Fibroblast of the aortic adventitia (primary cell): ENCODE measurements around the gene ZNF189. TPM values are rescaled to one million over a fixed set of nuclear protein-coding genes. Genes with fewer than 3 reads are reported as not detected.
A peak's percentile ranks its signal among the peaks of the same experiment; 100 is the strongest.

Source experiments
- DNase-seq: peaks from one replicate; pipeline ENCODE4 v3.0.0-alpha.2; 2010; ENCODE audit warnings: low read depth
- H3K4me3 ChIP-seq: 2 replicates; pipeline ENCODE4 v1.5.1; 2011; ENCODE audit warnings: low read depth, mild to moderate bottlenecking, control low read depth, low read length, moderate library complexity
- CTCF ChIP-seq: IDR thresholded peaks from 2 replicates; pipeline ENCODE4 v1.5.1; 2011; ENCODE audit warnings: mild to moderate bottlenecking, low read length, control low read depth, inconsistent platforms; ENCODE audit not compliant: insufficient read depth
- total RNA-seq: library from RNA; depleted of rRNA; stranded (reverse); fragments of >200 nt; gene quantifications from 2 replicates; pipeline ENCODE4 v1.2.3, GENCODE V29; 2012; ENCODE audit warnings: low replicate concordance

Gene ZNF189
- total RNA-seq, 1 donor, result 18.3 TPM

GRCh38 chr9:101446732-101447131 lies 48.1 kb downstream of the ZNF189 start:
- H3K4me3 ChIP-seq, result no peak overlapping the region
- TF ChIP-seq CTCF, result no peak
- DNase-seq, result no peak

- TF ChIP-seq CTCF, result no peak
- no peak overlapping the region for H3K4me3 ChIP-seq
- DNase-seq, result no peak
Observed at GRCh38 chr9:101448680-101449070, 50.0 kb downstream of the ZNF189 start.

- TF ChIP-seq CTCF, result peak; percentile 71
- DNase-seq, result peak; percentile 37
- peak overlapping the region; percentile 70 for H3K4me3 ChIP-seq
Observed at GRCh38 chr9:101449071-101449721, 50.5 kb downstream of the ZNF189 start.

GRCh38 chr9:101450931-101451330 lies 52.3 kb downstream of the ZNF189 start:
- H3K4me3 ChIP-seq, result no peak overlapping the region
- DNase-seq, result no peak
- no peak for TF ChIP-seq CTCF

- TF ChIP-seq CTCF, result no peak
- DNase-seq, result no peak
- H3K4me3 ChIP-seq, result no peak overlapping the region
Observed at GRCh38 chr9:101451498-101451897, 52.8 kb downstream of the ZNF189 start.

GRCh38 chr9:101453776-101454570 lies 55.3 kb downstream of the ZNF189 start:
- DNase-seq, result peak; percentile 25
- no peak overlapping the region for H3K4me3 ChIP-seq
- no peak for TF ChIP-seq CTCF
